HG02588 (cell line): ENCODE measurements around the gene TIMP3.

ENCODE experiments used
- ATAC-seq: cut with Tn5 transposase; IDR thresholded peaks from one replicate; pipeline ENCODE4 v1.9.1; 2021; ENCODE audit warnings: mild to moderate bottlenecking, moderate library complexity; ENCODE audit not compliant: unreplicated experiment

The TIMP3 gene

GRCh38 chr22:32877196-32877595 lies 75.7 kb downstream of the TIMP3 start:
- no peak for ATAC-seq

DNA sequence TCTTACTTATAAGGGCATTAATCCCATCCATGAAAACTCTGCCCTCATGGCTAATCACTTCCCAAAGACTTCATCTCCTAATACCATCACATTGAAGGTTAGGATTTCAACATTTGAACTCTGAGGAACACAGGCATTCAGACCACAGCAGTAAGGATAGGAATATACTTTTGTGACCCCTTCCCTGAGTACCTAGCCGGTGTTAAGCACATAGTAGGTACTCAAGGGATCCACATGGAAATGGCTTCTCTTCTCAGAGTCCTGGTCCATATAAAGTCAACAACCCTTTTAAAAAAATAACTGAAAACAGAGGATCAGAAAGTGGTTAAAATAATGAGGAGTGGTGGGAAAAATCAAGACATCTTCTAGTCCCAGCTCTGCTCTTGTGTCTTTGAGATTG lies 78.0 kb downstream of the TIMP3 start:
- no peak for ATAC-seq

DNA sequence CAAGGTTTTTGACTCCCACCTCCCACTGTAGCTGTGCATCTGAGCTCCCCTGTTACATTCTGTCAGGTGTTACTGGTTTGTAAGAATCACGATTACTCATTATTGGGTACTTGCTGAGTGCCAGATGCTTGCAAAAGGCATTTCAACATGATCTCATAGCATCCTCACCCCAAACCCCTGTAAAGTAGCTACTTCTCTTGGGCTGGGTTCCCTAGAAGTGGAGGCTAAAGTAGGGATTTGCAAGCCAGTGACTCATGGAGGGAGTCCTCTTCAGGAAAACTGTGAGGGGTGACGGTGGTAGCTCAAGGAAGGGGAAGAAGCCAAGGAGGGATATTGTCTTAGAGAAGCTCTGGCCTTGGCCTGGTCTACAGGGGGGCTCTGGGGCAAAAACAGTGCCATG lies 78.6 kb downstream of the TIMP3 start:
- ATAC-seq: no peak

GRCh38 chr22:32880505-32880892 lies 79.0 kb downstream of the TIMP3 start:
- no peak for ATAC-seq

DNA sequence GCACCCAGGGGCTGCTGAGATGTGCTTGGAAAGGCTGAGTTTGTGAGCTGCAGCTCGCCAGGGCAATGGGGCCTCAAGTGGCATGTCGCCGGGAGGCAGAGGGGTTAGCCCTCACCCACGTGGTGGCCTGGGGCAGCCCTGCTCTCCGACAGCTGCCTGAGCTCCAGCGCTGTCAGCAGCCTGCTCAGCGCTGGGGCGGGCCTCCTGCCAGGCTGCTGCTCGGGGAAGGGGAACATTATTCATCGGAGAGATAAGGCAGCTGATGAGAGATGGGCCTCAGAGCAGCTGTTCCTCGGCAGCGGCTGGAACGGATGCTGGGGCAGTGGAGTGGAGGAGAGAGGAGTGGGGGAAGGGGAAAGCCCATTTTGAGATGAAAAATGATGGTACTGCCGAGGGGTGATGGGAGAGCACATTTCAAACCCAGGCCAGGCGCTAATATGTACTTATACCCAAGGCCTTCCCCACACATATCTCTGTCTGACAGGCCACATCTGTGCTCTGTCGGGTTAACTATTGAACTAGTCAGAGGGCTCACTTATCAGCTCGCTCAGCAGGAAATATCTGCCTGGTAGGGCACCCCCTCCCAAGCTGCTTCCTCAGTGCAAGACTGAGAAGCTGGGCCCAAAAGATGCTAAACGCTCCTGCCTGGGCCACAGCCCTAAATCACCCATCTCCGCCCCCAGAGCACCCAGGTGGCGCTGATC lies 79.5 kb downstream of the TIMP3 start:
- ATAC-seq: no peak

- ATAC-seq: no peak
Observed at GRCh38 chr22:32882360-32882755, 80.9 kb downstream of the TIMP3 start.

DNA sequence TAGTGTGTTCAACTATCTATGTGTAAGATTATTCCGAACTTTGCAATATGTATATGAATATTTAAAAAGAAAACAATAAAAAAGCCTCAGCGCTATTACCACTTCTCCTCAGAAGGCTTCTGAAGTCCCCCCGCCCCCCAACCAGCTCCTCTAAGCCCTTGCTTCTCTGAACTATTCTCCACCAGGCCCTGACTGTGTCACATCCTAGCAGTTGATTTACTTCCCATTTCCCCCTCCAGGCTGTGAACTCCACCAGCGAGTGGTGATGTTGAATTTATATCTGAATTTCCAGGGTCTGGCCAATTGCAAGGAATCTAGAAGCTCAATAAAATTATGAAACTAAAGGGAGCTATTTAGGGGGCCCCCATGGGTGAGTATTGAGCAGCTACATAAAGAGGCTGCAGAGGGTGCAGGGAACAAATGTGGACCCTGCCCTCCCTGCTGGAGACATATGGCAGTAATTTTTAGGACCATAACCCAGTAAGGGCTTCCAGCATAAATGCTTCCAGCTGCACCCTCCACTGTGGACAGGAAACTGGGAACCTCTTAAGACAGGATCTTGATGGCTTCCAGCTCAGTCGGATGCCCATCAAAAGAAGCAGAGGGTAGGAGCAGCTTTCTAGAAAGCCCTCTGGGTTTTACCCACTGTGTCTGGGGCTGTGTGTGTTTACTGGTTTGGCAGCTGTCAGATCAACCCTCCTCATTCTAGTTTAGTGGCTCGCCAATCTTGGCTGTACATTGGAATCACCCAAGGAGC lies 81.4 kb downstream of the TIMP3 start:
- ATAC-seq: no peak

- no peak for ATAC-seq
Observed at GRCh38 chr22:32887324-32887980, 85.9 kb downstream of the TIMP3 start.

- ATAC-seq: no peak
Observed at GRCh38 chr22:32888976-32889375, 87.5 kb downstream of the TIMP3 start.

- ATAC-seq: no peak
Observed at GRCh38 chr22:32896891-32897290, 95.4 kb downstream of the TIMP3 start.

- ATAC-seq: no peak
Observed at GRCh38 chr22:32897400-32897799, 95.9 kb downstream of the TIMP3 start.

DNA sequence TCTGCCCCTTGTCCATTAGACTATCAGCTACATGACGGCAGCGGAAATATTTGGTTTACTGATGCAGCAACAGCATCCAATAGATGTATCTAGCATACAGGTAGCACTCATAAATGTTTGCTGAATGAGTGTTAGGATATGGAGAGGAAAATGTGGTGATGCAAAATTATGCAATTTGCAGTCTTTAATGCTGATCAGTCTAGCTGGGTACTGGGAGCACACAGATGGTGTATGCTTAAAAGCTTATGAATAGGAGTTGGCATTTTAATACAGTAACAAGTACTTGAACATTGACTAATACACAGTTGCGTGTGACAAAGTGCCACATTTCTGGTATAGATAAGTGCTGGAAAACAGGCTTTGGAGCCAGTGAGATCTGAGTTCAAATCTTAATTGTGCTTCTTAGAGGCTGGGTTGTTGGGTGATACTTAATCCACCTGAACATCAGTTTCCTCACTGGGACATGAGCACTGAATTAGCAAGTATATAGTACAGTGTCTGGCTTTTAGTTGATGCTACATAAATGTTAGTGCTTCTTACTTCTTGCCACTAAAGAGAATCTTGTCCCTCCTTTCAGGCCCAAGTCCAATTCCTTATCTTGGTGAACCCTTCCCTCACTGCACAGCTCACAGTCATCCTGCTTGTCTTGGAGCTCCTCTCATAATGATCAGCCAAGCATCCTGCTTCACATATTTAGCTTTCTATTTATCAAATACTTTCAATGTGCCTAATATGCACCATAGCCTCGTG lies 99.6 kb downstream of the TIMP3 start:
- ATAC-seq: no peak

- ATAC-seq: no peak
Observed at GRCh38 chr22:32901925-32902324, 100.4 kb downstream of the TIMP3 start.

- ATAC-seq: no peak
Observed at GRCh38 chr22:32903507-32903906, 102.0 kb downstream of the TIMP3 start.

DNA sequence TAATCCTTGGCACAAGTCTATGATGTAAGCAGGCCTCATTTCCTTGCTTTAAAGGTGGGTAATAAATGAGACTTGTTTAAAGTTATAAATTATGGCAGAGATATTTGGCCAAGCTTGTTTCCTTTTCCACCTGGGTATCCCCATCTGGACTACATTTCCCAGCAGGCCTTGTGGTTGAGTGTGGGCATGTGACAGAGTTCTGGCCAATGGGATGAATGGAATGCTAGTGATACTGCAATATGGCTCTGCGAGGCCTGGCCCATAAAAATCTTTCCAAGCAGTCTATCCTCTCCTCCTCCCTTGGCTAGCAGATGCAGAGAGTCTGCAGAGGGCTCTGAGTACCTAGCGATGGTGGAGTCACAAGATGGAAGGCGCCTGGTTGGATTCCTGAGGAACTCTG lies 102.5 kb downstream of the TIMP3 start:
- ATAC-seq: no peak

DNA sequence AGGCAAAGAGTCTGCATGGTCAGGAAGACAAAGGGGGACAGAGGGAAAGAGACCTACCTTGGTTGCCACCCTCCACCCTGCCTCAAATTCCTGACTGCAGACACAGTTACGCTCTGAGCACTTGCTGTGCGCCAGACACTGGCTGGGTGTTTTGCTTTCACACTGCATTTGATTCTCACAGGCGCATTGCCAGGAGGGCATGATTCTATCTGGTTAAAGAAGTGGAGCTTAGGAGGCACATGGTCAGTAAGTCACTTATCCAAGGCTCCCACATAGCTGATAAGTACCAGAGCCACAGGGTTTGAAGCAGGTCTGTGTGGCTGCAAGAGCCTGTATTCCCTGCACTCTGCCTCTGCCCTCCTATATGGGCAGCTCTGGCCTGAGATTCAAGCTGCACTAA lies 103.9 kb downstream of the TIMP3 start:
- no peak for ATAC-seq

DNA sequence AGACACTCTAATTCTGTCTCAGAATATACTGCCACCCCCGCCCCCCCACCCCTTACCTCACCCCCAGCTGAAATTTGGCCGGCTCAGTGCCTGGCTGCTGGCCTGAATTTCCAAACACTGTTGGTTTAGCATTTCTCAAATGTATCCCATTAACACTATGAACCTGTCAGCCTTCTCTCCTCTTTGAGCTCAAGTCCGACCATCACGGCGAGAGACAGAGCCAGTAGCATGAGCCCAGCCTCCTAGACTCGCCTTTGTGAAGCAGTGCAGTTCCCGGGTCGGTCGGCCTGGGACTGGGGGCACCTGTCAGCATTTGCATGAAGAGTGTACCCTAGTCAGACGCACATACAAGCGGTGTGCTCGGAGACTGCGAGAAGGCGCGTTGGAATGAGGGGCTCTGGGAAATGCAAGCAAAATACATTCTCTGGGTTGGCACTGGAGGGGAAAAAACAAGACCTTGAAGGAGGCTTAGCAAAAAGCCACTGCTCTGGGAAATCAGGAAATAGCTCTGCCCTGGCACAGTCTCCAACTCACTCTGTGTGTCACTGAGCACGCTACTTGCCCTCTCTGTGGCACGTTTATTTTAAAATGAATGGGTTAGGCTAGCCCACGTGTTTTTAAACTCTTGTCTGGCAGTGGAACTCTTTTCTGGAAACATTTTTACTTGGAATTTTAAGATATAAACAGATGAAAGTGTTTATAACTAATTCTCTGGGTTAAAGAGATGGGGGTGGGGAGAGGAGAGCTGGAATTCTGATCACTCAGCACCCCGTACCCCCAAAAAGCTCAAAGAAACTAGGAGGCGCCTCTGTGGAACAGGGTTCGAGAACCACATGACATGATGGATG lies 108.3 kb downstream of the TIMP3 start:
- ATAC-seq: no peak

GRCh38 chr22:32910429-32910772 lies 108.9 kb downstream of the TIMP3 start:
- ATAC-seq: no peak

GRCh38 chr22:32911503-32911902 lies 110.0 kb downstream of the TIMP3 start:
- ATAC-seq: no peak
